ENCODE data around the gene SEMA6D. TPM values are rescaled to one million over a fixed set of nuclear protein-coding genes. Genes with fewer than 3 reads are reported as not detected.

Gene SEMA6D
- total and polyA plus RNA-seq, 10 of the 15 experiments (the other 5 are each of a cell fraction or from before 2014, with no cell fraction given) = 0.01 to 0.52 (median 0.09) TPM; not detected in 6

- POLR2A ChIA-PET = no interaction called here
- Histone ChIP-seq H4K20me1 (ENCODE audit: control insufficient read depth, insufficient read depth) (no peaks in the 10 kb centered on the region), H3K27ac (ENCODE audit: control insufficient read depth, insufficient read depth) (no peak overlapping the region), H3K9me3 (replicated peaks; ENCODE audit: control insufficient read depth, insufficient read depth, low read length) (no peaks in the 10 kb centered on the region), H3K4me1 (ENCODE audit: control insufficient read depth, insufficient read depth, low read length) (no peaks in the 10 kb centered on the region), H3K36me3 (ENCODE audit: control insufficient read depth in 2 of 2, insufficient read depth in 2 of 2, low read length in 1 of 2) (no peaks in the 10 kb centered on the region), H3K4me2 (ENCODE audit: control insufficient read depth, insufficient read depth) (no peak overlapping the region), H2AFZ (ENCODE audit: control insufficient read depth, low read depth, low read length) (no peak overlapping the region), H3K9ac (ENCODE audit: control insufficient read depth, insufficient read depth, low read length) (no peak overlapping the region), H3K27me3 (replicated peaks in 1 of 2; ENCODE audit: control insufficient read depth in 2 of 2, insufficient read depth in 2 of 2, low read length in 1 of 2) (no peaks in the 10 kb centered on the region), H3K79me2 (ENCODE audit: control insufficient read depth, insufficient read depth, low read length) (no peaks in the 10 kb centered on the region), H3K4me3 (no peak overlapping the region)
- in situ Hi-C loops (cut with MboI) (no loop called here), intact Hi-C loops (cut with micrococcal nuclease; ENCODE audit: unreplicated experiment) (no loop called here)
- ATAC-seq (no peak), DNase-seq (ENCODE audit: low read depth, low spot score) (no peak), FAIRE-seq (no peak)
- CTCF ChIA-PET = no interaction called here
- no TSS peak for BruUV-seq (replicated peaks)
- TF ChIP-seq SREBF1 (IDR thresholded peaks at IDR 0.05; ENCODE audit: low read length) (no peak), ATF3 (IDR thresholded peaks at IDR 0.05; ENCODE audit: borderline replicate concordance, extremely low read depth, low read depth, low read length) (no peak), BRCA1 (IDR thresholded peaks at IDR 0.05; ENCODE audit: low read depth, low read length) (no peak), CBX5 (IDR thresholded peaks at IDR 0.05; ENCODE audit: low read depth) (no peak), KLF5 (IDR thresholded peaks at IDR 0.05; ENCODE audit: partially characterized antibody) (no peak), MTA2 (IDR thresholded peaks at IDR 0.05; ENCODE audit: low read depth) (no peak), EP300 (IDR thresholded peaks at IDR 0.05; ENCODE audit: borderline replicate concordance in 1 of 2, control insufficient read depth in 1 of 2, low read depth in 2 of 2, low read length in 2 of 2) (no peak), SMAD1 (IDR thresholded peaks at IDR 0.05; ENCODE audit: low read depth, partially characterized antibody) (no peak), FOXM1 (IDR thresholded peaks at IDR 0.05; ENCODE audit: low read depth, low read length) (no peak), BMI1 (IDR thresholded peaks at IDR 0.05; ENCODE audit: borderline replicate concordance) (no peak), BCLAF1 (IDR thresholded peaks at IDR 0.05) (no peak), SMARCA5 (IDR thresholded peaks at IDR 0.05) (no peak), KDM1A (IDR thresholded peaks at IDR 0.05; ENCODE audit: borderline replicate concordance) (no peak), POLR2AphosphoS5 (IDR thresholded peaks at IDR 0.05; ENCODE audit: low read length) (no peak)
- SMC1A ChIA-PET (ENCODE audit: uncharacterized antibody, unreplicated experiment) = interaction anchor here (1.7 kb wide), 1 partner anchor 532 kb away, joined by 4 read pairs; no protein-coding TSS in a partner anchor
- WGBS (ENCODE audit: insufficient coverage, insufficient replicate concordance, low lambda C conversion rate, missing lambda C conversion rate) = 46% methylated on average over 6 of the region's 6 CpGs
- RAD21 ChIA-PET (ENCODE audit: unreplicated experiment) = no interaction called here
Measured at GRCh38 chr15:47728426-47728825, 11.1 kb downstream of the SEMA6D start.
